ENCODE measurements around the gene SCN4A.
"Not testable (repeated sequence)": the region's sequence is repeated elsewhere in the genome, so short reads cannot be mapped to it uniquely, and the experiment has no call there.

DNA sequence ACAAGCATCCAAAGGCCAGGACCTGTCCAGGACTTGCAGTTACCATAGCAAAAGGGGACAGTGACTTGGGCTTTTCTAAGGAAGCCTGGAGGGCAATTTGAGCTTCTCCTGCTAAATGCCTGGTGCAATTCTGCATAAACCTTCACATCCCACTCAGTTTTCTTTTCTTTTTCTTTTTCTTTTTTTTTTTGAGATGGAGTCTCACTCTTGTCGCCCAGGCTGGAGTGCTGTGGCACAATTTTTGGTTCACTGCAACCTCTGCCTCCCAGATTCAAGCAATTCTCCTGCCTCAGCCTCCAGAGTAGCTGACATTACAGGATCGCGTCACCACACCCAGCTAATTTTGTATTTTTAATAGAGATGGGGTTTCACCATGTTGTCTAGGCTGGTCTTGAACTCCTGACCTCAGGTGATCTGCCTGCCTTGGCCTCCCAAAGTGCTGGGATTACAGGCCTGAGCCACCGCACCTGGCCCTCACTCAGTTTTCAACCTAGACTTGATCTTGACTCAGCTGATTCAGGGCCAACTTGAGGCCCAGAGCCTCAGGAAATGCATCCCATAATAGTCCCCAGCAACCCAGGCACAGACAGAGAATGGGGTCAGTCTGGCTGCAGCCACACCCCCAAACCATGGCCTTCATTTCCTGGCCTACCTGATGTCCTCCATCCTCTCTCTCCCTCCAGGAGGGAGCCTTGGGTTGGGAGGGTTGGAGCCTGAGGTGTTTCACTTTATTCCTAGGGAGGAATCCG lies 34.5 kb upstream of the SCN4A start:
- TF ChIP-seq, protein P1, sequence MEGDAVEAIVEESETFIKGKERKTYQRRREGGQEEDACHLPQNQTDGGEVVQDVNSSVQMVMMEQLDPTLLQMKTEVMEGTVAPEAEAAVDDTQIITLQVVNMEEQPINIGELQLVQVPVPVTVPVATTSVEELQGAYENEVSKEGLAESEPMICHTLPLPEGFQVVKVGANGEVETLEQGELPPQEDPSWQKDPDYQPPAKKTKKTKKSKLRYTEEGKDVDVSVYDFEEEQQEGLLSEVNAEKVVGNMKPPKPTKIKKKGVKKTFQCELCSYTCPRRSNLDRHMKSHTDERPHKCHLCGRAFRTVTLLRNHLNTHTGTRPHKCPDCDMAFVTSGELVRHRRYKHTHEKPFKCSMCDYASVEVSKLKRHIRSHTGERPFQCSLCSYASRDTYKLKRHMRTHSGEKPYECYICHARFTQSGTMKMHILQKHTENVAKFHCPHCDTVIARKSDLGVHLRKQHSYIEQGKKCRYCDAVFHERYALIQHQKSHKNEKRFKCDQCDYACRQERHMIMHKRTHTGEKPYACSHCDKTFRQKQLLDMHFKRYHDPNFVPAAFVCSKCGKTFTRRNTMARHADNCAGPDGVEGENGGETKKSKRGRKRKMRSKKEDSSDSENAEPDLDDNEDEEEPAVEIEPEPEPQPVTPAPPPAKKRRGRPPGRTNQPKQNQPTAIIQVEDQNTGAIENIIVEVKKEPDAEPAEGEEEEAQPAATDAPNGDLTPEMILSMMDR (IDR thresholded peaks at IDR 0.05): not testable (repeated sequence)
- TF ChIP-seq POLR2A (IDR thresholded peaks at IDR 0.05): not testable (repeated sequence)

All from Peyer's patch (tissue), 4 donors.